KMS-11 (cell line): ENCODE data around the gene IFIT1.

Experiments
- H2AFZ ChIP-seq: fragments of 200-600 bp; sonication (generic); 2 replicates; pipeline ENCODE4 v1.6.1; 2016; ENCODE audit warnings: antibody characterized with exemption, mixed run types, low read depth
- H3K27ac ChIP-seq: fragments of 200-600 bp; sonication (generic); 2 replicates; pipeline ENCODE4 v1.6.1; 2016; ENCODE audit warnings: mild to moderate bottlenecking, mixed run types
- H3K27me3 ChIP-seq: fragments of 200-600 bp; sonication (generic); 2 replicates; pipeline ENCODE4 v1.6.1; 2017; ENCODE audit warnings: mild to moderate bottlenecking, low read depth, mixed run types, moderate library complexity; ENCODE audit not compliant: insufficient read depth
- H3K36me3 ChIP-seq: fragments of 200-600 bp; sonication (generic); 2 replicates; pipeline ENCODE4 v1.6.1; 2017; ENCODE audit warnings: mild to moderate bottlenecking, mixed run types; ENCODE audit not compliant: insufficient read depth
- H3K4me1 ChIP-seq: fragments of 200-600 bp; sonication (generic); 2 replicates; pipeline ENCODE4 v1.6.1; 2016; ENCODE audit warnings: mild to moderate bottlenecking, low read depth, mixed run types; ENCODE audit not compliant: poor library complexity, severe bottlenecking
- H3K4me2 ChIP-seq: fragments of 200-600 bp; sonication (generic); 2 replicates; pipeline ENCODE4 v1.7.0; 2016; ENCODE audit warnings: mild to moderate bottlenecking, mixed run types
- H3K4me3 ChIP-seq: fragments of 200-600 bp; sonication (generic); IDR thresholded peaks from 2 replicates; pipeline ENCODE4 v1.6.1; 2017; ENCODE audit warnings: low read depth, low read length, mixed read lengths; ENCODE audit not compliant: insufficient read depth
- H3K79me2 ChIP-seq: fragments of 200-600 bp; sonication (generic); 2 replicates; pipeline ENCODE4 v1.6.1; 2016; ENCODE audit warnings: low read depth, mixed run types; ENCODE audit not compliant: insufficient read depth
- H3K9ac ChIP-seq: fragments of 200-600 bp; sonication (generic); 2 replicates; pipeline ENCODE4 v1.6.1; 2016; ENCODE audit warnings: mild to moderate bottlenecking, mixed run types
- H4K20me1 ChIP-seq: fragments of 200-600 bp; sonication (generic); 2 replicates; pipeline ENCODE4 v1.6.1; 2016; ENCODE audit warnings: mild to moderate bottlenecking, mixed run types; ENCODE audit not compliant: insufficient read depth
- TF ChIP-seq, protein P1 (sequence below): fragments of 200-600 bp; sonication (generic); conservative IDR thresholded peaks from 2 replicates; pipeline ENCODE4 v1.6.1; 2017; ENCODE audit warnings: low read depth, mild to moderate bottlenecking, antibody characterized with exemption, low read length, moderate library complexity, mixed read lengths

Gene IFIT1

DNA sequence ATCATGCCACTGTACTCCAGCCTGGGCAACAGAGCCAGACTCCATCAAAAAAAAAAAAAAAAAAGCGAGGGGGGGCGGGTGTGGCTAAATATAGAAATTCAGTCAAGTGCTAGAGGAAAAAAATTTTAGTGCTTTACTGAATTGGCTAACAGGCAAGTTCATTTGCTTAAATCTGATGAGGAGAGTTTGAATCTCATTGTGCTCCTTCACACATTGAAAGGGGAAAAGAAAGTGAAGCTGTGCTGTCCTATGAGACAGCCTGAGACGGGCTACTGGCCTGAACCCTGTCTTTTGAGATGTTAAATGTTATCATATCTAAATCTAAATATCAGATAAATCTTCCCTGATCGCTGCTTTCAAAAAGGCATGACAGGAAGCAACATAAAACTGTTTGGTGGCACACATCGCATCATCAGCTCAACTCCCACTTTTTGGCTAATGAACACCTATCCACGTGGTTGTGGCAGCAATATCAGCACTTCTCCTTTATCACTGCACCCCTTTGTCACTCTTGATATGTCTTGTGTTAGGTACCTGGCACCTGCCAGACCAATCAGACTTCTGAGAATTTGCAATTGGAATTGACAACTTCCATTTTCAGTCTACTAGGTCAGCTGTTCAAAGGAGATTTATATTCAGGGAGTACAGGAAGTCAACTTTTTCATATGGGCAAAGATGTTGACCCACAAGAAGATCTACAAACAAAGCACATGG is 28.5 kb upstream of the IFIT1 start:
- Histone ChIP-seq H3K27ac (peak overlapping the region; percentile 32; the same call in 1 of the 2 replicates), H3K4me3 (no peak overlapping the region), H3K27me3 (no peaks in the 10 kb centered on the region), H3K4me1 (peaks cover 90% of the 10 kb centered on the region), H4K20me1 (no peaks in the 10 kb centered on the region), H3K36me3 (no peaks in the 10 kb centered on the region), H3K4me2 (peak overlapping the region; percentile 3; the same call in 1 of the 2 replicates), H3K9ac (no peak overlapping the region), H3K79me2 (no peaks in the 10 kb centered on the region), H2AFZ (peak overlapping the region; percentile 39; the same call in 1 of the 2 replicates)
- TF ChIP-seq, protein P1, sequence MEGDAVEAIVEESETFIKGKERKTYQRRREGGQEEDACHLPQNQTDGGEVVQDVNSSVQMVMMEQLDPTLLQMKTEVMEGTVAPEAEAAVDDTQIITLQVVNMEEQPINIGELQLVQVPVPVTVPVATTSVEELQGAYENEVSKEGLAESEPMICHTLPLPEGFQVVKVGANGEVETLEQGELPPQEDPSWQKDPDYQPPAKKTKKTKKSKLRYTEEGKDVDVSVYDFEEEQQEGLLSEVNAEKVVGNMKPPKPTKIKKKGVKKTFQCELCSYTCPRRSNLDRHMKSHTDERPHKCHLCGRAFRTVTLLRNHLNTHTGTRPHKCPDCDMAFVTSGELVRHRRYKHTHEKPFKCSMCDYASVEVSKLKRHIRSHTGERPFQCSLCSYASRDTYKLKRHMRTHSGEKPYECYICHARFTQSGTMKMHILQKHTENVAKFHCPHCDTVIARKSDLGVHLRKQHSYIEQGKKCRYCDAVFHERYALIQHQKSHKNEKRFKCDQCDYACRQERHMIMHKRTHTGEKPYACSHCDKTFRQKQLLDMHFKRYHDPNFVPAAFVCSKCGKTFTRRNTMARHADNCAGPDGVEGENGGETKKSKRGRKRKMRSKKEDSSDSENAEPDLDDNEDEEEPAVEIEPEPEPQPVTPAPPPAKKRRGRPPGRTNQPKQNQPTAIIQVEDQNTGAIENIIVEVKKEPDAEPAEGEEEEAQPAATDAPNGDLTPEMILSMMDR: no peak

DNA sequence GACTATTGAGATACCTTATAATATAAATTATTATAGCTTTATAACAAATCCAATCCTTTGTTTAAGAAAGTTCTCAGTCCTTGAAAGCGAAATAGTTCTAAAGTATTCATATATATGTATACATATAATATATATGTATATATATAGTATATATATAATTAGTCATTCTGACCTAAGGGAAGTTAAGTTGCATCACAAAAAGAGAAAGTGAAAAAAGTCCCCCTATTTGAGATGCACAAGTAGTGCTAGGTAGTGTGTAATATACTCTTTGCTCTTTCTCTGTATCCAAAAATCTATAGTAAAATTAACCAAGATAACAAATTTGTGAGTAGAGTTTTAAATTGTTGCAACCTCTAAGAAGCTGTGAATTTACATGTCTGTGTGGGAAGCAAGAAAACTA is 27.9 kb upstream of the IFIT1 start:
- no peak overlapping the region for H3K9ac ChIP-seq
- no peaks in the 10 kb centered on the region for H4K20me1 ChIP-seq
- H3K27ac ChIP-seq: peak overlapping the region; percentile 32; the same call in 1 of the 2 replicates
- no peaks in the 10 kb centered on the region for H3K27me3 ChIP-seq
- H2AFZ ChIP-seq: no peak overlapping the region
- H3K4me3 ChIP-seq: no peak overlapping the region
- no peaks in the 10 kb centered on the region for H3K79me2 ChIP-seq
- H3K4me2 ChIP-seq: peak overlapping the region; percentile 3; the same call in 1 of the 2 replicates
- peaks cover 90% of the 10 kb centered on the region for H3K4me1 ChIP-seq
- H3K36me3 ChIP-seq: no peaks in the 10 kb centered on the region
- TF ChIP-seq, protein P1: no peak

DNA sequence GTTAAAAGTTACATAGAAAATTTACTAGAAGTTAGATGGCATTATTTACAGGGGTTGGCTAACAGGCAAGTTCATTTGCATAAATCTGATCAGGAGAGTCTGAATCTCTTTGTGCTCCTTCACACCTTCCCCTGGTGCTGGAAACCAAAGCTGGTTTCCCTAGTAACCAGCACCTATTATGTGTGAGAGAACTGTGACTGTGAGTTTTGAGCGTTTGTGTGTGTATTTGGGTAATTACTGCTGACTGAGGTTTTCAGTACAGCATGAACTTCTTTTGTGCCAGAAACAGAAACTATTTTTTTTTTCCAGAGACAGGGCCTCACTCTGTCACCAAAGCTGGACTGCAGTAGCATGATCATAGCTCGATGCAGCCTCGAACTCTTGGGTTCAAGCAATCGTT is 24.9 kb upstream of the IFIT1 start:
- H3K4me1 ChIP-seq: peaks cover 69% of the 10 kb centered on the region
- H3K4me2 ChIP-seq: peak overlapping the region; percentile 78
- H3K79me2 ChIP-seq: no peaks in the 10 kb centered on the region
- no peaks in the 10 kb centered on the region for H4K20me1 ChIP-seq
- no peak overlapping the region for H3K4me3 ChIP-seq
- TF ChIP-seq, protein P1: no peak
- H3K36me3 ChIP-seq: no peaks in the 10 kb centered on the region
- no peak overlapping the region; the same call in 1 of the 2 replicates for H2AFZ ChIP-seq
- H3K27me3 ChIP-seq: no peaks in the 10 kb centered on the region
- peak overlapping the region; percentile 36 for H3K9ac ChIP-seq
- peak overlapping the region; percentile 87 for H3K27ac ChIP-seq

- no peaks in the 10 kb centered on the region for H3K79me2 ChIP-seq
- no peaks in the 10 kb centered on the region for H3K36me3 ChIP-seq
- H3K9ac ChIP-seq: peak overlapping the region; percentile 36
- H4K20me1 ChIP-seq: no peaks in the 10 kb centered on the region
- peak overlapping the region; percentile 87 for H3K27ac ChIP-seq
- no peaks in the 10 kb centered on the region for H3K27me3 ChIP-seq
- peak overlapping the region; percentile 78 for H3K4me2 ChIP-seq
- no peak overlapping the region; the same call in 1 of the 2 replicates for H2AFZ ChIP-seq
- no peak overlapping the region for H3K4me3 ChIP-seq
- H3K4me1 ChIP-seq: peaks cover 64% of the 10 kb centered on the region
- TF ChIP-seq, protein P1: no peak
Measured at GRCh38 chr10:89368129-89368528, 24.3 kb upstream of the IFIT1 start.
